HG03097 (cell line): Measurements from ENCODE around the gene FARP2.
"Not testable (repeated sequence)": the region's sequence is repeated elsewhere in the genome, so short reads cannot be mapped to it uniquely, and the experiment has no call there.

ENCODE experiments used
- ATAC-seq: cut with Tn5 transposase; IDR thresholded peaks from one replicate; pipeline ENCODE4 v1.9.1; 2021; ENCODE audit not compliant: unreplicated experiment, low FRiP score

Gene FARP2

DNA sequence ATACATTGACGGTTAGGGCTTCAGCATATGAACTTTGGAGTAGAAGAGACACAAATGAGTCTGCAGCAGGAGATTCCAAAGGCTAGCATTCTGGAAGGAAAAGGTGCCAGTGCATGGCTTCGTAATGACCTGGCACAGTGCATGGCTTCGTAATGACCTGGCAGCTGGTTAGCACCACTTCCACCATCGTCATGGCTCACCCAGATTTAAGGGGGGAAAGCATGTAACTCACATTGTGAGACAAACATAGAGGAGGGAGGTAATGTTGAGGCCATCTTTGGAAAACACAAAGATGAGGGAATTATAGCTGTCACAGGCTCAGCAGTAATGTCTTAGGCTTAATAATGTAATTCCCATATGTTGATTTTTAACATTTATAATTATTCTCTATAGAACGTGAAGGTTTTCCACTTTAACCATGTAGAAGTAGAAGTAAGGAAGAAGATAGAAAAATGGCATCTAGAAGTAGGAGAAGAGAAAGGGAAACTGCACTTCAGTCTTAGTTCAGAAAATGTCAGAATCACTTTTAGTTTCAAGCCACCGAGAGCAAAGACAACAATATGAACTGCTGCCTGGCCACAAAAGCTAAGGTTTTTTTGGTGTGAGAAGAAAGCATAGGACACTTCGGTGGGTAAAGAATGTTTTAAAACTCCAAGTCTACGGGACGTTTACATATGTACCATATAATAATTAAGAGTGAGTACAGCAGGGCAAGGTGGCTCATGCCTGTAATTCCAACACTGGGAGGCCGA is 159.1 kb downstream of the FARP2 start:
- no peak for ATAC-seq

GRCh38 chr2:241516520-241516965 is 160.5 kb downstream of the FARP2 start:
- no peak for ATAC-seq

DNA sequence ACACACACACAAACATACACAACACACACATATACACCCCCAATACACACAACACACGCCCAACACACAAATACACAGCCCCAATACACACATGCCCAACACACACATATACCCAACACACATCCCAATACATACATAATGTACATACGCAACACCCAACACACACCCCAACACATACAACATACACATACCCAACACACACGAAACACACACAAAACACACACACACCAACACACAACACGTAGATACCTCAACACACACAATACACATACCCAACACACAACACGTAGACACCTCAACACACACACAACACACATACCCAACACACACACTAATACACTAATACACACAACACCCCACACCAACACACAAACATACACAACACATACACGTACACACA is 161.2 kb downstream of the FARP2 start:
- ATAC-seq = no peak

DNA sequence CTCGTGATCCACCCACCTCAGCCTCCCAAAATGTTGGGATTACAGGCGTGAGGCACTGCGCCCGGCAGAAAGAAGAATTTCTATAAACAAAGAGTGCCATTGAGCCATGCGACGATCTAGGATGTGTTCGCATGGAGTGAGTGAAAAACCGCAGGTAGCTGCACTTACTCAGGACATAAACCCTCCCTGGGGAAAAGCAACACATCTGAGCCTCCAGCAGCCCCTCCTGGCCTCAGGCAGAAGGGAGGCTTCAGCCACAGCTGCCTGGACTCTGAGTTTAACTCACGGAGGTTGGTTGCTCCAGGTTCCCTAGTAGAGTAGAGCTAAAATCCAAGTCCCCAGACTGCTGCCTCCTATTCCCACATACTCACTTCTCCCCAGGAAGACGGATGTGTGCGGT is 163.6 kb downstream of the FARP2 start:
- no peak for ATAC-seq

- ATAC-seq = no peak
These were observed 166.4 kb downstream of the FARP2 start for GRCh38 chr2:241522477-241522876.

GRCh38 chr2:241525818-241526780 is 170.0 kb downstream of the FARP2 start:
- ATAC-seq = not testable (repeated sequence)

- ATAC-seq = no peak
These were observed 174.5 kb downstream of the FARP2 start for GRCh38 chr2:241530571-241530970.

- ATAC-seq = no peak
These were observed 175.2 kb downstream of the FARP2 start for GRCh38 chr2:241531161-241531722.

GRCh38 chr2:241532168-241532567 is 176.1 kb downstream of the FARP2 start:
- ATAC-seq = no peak

DNA sequence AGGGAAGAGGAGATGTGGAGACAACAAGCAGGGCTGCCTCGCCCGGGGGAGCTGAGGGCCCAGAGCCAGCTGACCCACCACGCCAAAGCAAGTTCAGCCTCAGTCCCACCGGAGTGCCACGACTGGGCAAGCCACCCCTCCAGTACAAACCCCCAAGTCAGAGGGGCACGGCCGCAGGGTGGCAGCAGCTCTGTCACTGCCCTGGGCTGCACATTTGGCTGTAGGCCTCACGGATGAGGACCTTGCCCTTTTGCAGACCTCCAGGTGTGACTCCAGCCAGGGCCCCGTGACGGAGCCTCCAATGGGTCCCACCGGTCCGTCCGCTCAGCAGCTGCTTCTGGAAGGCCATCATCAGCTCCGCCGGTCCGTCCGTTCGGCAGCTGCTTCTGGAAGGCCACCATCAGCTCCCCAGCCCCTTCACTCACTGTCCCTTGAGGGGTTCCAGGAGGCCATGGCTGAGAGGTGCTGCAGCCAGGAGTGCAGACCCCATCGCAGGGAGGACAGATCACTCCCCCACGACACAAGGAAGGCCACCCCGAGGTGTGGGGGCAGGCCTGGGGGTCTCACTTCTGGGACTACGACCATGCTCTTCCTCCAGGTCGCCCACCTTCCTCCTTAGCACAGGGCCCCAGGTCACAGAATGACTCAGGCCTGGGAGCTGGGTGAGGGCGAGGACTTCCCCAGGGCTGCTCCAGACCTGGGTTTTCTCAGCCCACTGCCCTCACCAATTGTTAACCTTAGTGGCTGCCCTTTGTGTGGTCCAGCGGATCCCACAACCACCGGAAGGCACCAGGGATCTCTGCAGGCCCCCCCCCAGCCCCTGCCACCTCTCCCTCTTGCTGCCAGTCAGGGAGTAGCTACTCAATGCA is 176.9 kb downstream of the FARP2 start:
- ATAC-seq = no peak

- ATAC-seq = no peak
These were observed 178.2 kb downstream of the FARP2 start for GRCh38 chr2:241534293-241534692.

- no peak for ATAC-seq
These were observed 178.8 kb downstream of the FARP2 start for GRCh38 chr2:241534701-241535375.

GRCh38 chr2:241535871-241536655 is 180.0 kb downstream of the FARP2 start:
- no peak for ATAC-seq

- no peak for ATAC-seq
These were observed 182.9 kb downstream of the FARP2 start for GRCh38 chr2:241538838-241539615.

- no peak for ATAC-seq
These were observed 183.7 kb downstream of the FARP2 start for GRCh38 chr2:241539616-241540374.

GRCh38 chr2:241540401-241540770 is 184.3 kb downstream of the FARP2 start:
- no peak for ATAC-seq

GRCh38 chr2:241540771-241541561 is 184.9 kb downstream of the FARP2 start:
- ATAC-seq = no peak
